Prostate gland (tissue), 2 donors: ENCODE measurements around the gene SCCPDH.

Experiments
- CTCF ChIP-seq, 4 experiments: fragments of 200-600 bp in 2 of 4; fragments of 450-650 bp in 2 of 4; sonication (generic) in 2 of 4; IDR thresholded peaks; 1 replicate in 3 of 4; 2 replicates in 1 of 4; pipeline ENCODE4 v1.5.1; 2016 to 2019; ENCODE audit warnings: antibody characterized with exemption in 4 of 4, mild to moderate bottlenecking in 2 of 4, moderate library complexity in 2 of 4
- POLR2A ChIP-seq: fragments of 450-650 bp; IDR thresholded peaks from one replicate; pipeline ENCODE4 v1.6.1; 2016; ENCODE audit warnings: antibody characterized with exemption, mild to moderate bottlenecking

DNA sequence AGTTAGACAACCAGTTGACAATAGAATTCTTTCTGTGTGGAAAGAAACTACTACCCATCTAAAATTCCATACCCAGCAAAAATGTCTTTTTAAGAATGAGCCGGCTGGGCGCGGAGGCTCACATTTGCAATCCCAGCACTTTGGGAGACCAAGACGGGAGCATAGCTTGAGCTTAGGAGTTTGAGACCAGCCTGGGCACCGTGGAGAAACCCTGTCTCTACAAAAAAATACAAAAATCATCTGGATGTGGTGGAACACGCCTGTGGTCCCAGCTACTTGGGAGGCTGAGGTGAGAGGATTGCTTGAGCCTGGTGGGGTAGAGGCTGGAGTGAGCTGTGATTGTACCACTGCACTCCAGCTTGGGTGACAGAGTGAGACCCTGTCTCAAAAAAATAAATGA lies 79.2 kb downstream of the SCCPDH start:
- no peak for TF ChIP-seq CTCF (IDR thresholded peaks at IDR 0.05)
- TF ChIP-seq POLR2A, result no peak
